Peyer's patch (tissue), 4 donors: ENCODE data around the gene NRROS. TPM values are rescaled to one million over a fixed set of nuclear protein-coding genes. Genes with fewer than 3 reads are reported as not detected.
"Not testable (repeated sequence)": the region's sequence is repeated elsewhere in the genome, so short reads cannot be mapped to it uniquely, and the experiment has no call there.

ENCODE experiments used
- DNase-seq, 3 donors: peaks; one replicate each; pipeline ENCODE4 v3.0.0-alpha.2; 2017 to 2019
- H3K27ac ChIP-seq, 4 donors: fragments of 200-600 bp; sonication (generic); one replicate each; pipeline ENCODE4 v1.5.1; 2016 to 2019
- H3K27me3 ChIP-seq, 2 donors: fragments of 200-600 bp; sonication (generic); one replicate each; pipeline ENCODE4 v1.5.1; 2019
- H3K36me3 ChIP-seq, 3 donors: fragments of 200-600 bp; sonication (generic); one replicate each; pipeline ENCODE4 v1.5.1; 2016 to 2019
- H3K4me1 ChIP-seq, 4 donors: fragments of 200-600 bp; sonication (generic); one replicate each; pipeline ENCODE4 v1.5.1; 2016 to 2019
- H3K4me3 ChIP-seq, 4 donors: fragments of 200-600 bp; sonication (generic); 1 replicate in 3 of 4; 2 replicates in 1 of 4; pipeline ENCODE4 v1.5.1; 2016 to 2019; ENCODE audit warnings: mild to moderate bottlenecking in 1 of 4
- H3K9me3 ChIP-seq, 4 donors: fragments of 200-600 bp; sonication (generic); one replicate each; pipeline ENCODE4 v1.5.1; 2016 to 2019; ENCODE audit warnings: mild to moderate bottlenecking in 1 of 4
- CTCF ChIP-seq, 6 experiments: fragments of 450-650 bp in 4 of 6; fragments of 200-600 bp in 2 of 6; sonication (generic) in 1 of 6; IDR thresholded peaks; one replicate each; pipeline ENCODE4 v1.5.1; 2017 to 2019; ENCODE audit warnings: antibody characterized with exemption in 6 of 6, mild to moderate bottlenecking in 3 of 6, moderate library complexity in 1 of 6
- POLR2A ChIP-seq, 2 donors: fragments of 450-650 bp; IDR thresholded peaks; one replicate each; pipeline ENCODE4 v1.5.1; 2017; ENCODE audit warnings: antibody characterized with exemption in 2 of 2, mild to moderate bottlenecking in 2 of 2, moderate library complexity in 2 of 2
- total RNA-seq, 4 donors: library from RNA; depleted of rRNA; stranded (reverse); fragments of >200 nt; gene quantifications; one replicate each; pipeline ENCODE4 v1.1.0, GENCODE V29; 2016

Gene NRROS
- total RNA-seq, 4 donors from 2014 or later: 0.70 to 10.7 (median 2.8) TPM

GRCh38 chr3:196609805-196610515 is 29.5 kb upstream of the NRROS start:
- H3K4me1 ChIP-seq: peaks cover 0 to 16% (median 4%) of the 10 kb centered on the region in 4 donors
- no peak overlapping the region for H3K4me3 ChIP-seq
- DNase-seq: peak in 1 of 3 donors; percentile 32
- no peak overlapping the region for H3K27ac ChIP-seq
- H3K36me3 ChIP-seq: no peaks in the 10 kb centered on the region
- TF ChIP-seq POLR2A (IDR thresholded peaks at IDR 0.05) (no peak), CTCF (IDR thresholded peaks at IDR 0.05) (no peak)
- H3K9me3 ChIP-seq: no peaks in the 10 kb centered on the region
- no peaks in the 10 kb centered on the region for H3K27me3 ChIP-seq

GRCh38 chr3:196611761-196612483 is 27.6 kb upstream of the NRROS start:
- H3K27ac ChIP-seq: peak overlapping the region in 2 of 4 donors; percentile 14 to 58
- DNase-seq: no peak
- H3K4me3 ChIP-seq: no peak overlapping the region

GRCh38 chr3:196615234-196615633 is 24.3 kb upstream of the NRROS start:
- H3K27ac ChIP-seq, H3K4me3 ChIP-seq, H3K4me1 ChIP-seq, DNase-seq, H3K36me3 ChIP-seq, H3K27me3 ChIP-seq, H3K9me3 ChIP-seq: not testable (repeated sequence)

More at GRCh38 chr3:196611761-196612483, 27.6 kb upstream of the NRROS start:
- no peaks in the 10 kb centered on the region for H3K9me3 ChIP-seq
- no peaks in the 10 kb centered on the region for H3K36me3 ChIP-seq
- H3K4me1 ChIP-seq: peaks cover 0 to 16% (median 4%) of the 10 kb centered on the region in 4 donors
- no peak for TF ChIP-seq CTCF (IDR thresholded peaks at IDR 0.05)
- no peak for TF ChIP-seq POLR2A (IDR thresholded peaks at IDR 0.05)
- no peaks in the 10 kb centered on the region for H3K27me3 ChIP-seq

- Histone ChIP-seq H3K9me3 (no peaks in the 10 kb centered on the region), H3K36me3 (no peaks in the 10 kb centered on the region), H3K4me3 (no peak overlapping the region), H3K27ac (no peak overlapping the region), H3K27me3 (no peaks in the 10 kb centered on the region), H3K4me1 (peaks cover 0 to 10% (median 2%) of the 10 kb centered on the region in 4 donors)
- DNase-seq: no peak
- TF ChIP-seq POLR2A (IDR thresholded peaks at IDR 0.05) (no peak), CTCF (IDR thresholded peaks at IDR 0.05) (no peak)
These were observed 22.2 kb upstream of the NRROS start for GRCh38 chr3:196617256-196617655.

- DNase-seq: no peak
- Histone ChIP-seq H3K4me1 (peaks cover 0 to 7% (median 2%) of the 10 kb centered on the region in 4 donors), H3K27ac (peak overlapping the region in 2 of 4 donors; percentile 34 to 77), H3K4me3 (no peak overlapping the region), H3K36me3 (no peaks in the 10 kb centered on the region), H3K9me3 (no peaks in the 10 kb centered on the region), H3K27me3 (no peaks in the 10 kb centered on the region)
- TF ChIP-seq CTCF (IDR thresholded peaks at IDR 0.05) (no peak), POLR2A (IDR thresholded peaks at IDR 0.05) (no peak)
These were observed 20.3 kb upstream of the NRROS start for GRCh38 chr3:196619223-196619622.

- H3K4me1 ChIP-seq, H3K27me3 ChIP-seq, H3K9me3 ChIP-seq, H3K36me3 ChIP-seq, DNase-seq, H3K4me3 ChIP-seq: not testable (repeated sequence)
- peak overlapping the region in 3 of 4 donors; percentile 19 to 77 (median 45) for H3K27ac ChIP-seq
These were observed 19.9 kb upstream of the NRROS start for GRCh38 chr3:196619627-196620026.
